BLaER1 treated with 17β-estradiol and CSF1 and Interleukin-3, amounts not matched to agents 10 nM and 100 nM (cell line): ENCODE data around the gene MSI2.
A peak's percentile ranks its signal among the peaks of the same experiment; 100 is the strongest.

Experiments
- H3K27ac ChIP-seq, 11 experiments: shearing (Covaris generic); formaldehyde crosslinking; 2 replicates each; pipeline ENCODE4 v1.8.1; 2022
- H3K27me3 ChIP-seq, 11 experiments: shearing (Covaris generic); formaldehyde crosslinking; 2 replicates each; pipeline ENCODE4 v1.8.1; 2022
- H3K36me3 ChIP-seq, 11 experiments: shearing (Covaris generic); formaldehyde crosslinking; 2 replicates each; pipeline ENCODE4 v1.8.1; 2022
- H3K4me1 ChIP-seq, 10 experiments: shearing (Covaris generic); formaldehyde crosslinking; 2 replicates each; pipeline ENCODE4 v1.8.1; 2022
- H3K4me2 ChIP-seq, 11 experiments: shearing (Covaris generic); formaldehyde crosslinking; 2 replicates each; pipeline ENCODE4 v1.8.1; 2022
- H3K4me3 ChIP-seq, 10 experiments: shearing (Covaris generic); formaldehyde crosslinking; 2 replicates each; pipeline ENCODE4 v1.8.1; 2022
- H3K9ac ChIP-seq, 11 experiments: shearing (Covaris generic); formaldehyde crosslinking; 2 replicates each; pipeline ENCODE4 v1.8.1; 2022
- H3K9me3 ChIP-seq, 11 experiments: shearing (Covaris generic); formaldehyde crosslinking; replicated peaks in 1 of 11; 2 replicates each; pipeline ENCODE4 v1.8.1; 2022
- H4K20me1 ChIP-seq, 11 experiments: shearing (Covaris generic); formaldehyde crosslinking; 2 replicates each; pipeline ENCODE4 v1.8.1; 2022
- Cebpa-rat ChIP-seq, 11 experiments: shearing (Covaris generic); IDR thresholded peaks; 2 replicates each; pipeline ENCODE4 v1.8.1; 2022

MSI2 gene

DNA sequence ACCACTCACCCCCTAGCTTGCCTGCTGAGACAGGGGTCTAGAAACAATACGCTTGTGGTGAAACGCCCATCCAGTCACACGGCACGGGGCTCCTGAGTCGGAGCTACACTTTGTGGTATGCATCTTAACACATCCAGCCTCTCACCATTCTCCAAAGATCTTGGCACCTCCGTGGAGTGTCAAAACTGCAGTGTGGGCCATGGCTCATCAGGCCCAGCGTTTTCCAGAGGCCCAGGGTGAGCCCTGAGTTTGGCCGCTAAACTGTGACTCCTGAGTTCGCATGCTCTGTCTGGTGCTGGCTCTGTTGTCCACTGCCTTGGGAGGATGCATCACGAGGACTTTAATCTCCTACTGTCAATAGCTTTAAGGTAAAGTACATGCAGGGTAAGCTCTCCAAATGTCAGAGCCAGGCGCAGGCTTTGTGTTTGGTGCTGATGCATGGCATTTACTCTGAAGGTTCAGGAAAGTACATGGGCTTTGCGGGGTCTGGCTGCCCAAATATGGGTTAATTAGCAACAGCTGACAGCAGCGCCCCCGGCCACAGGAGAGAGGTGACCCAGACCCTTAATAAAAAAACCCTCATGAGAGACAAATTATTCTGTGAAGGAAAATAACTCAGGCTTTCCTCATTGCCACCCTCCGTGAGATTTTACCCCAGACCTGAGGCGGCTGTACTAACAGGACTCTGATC, 370.3 kb downstream of the MSI2 start:
- Histone ChIP-seq H3K9me3 (no peaks in the 10 kb centered on the region), H3K4me1 (peaks cover 47 to 63% (median 57%) of the 10 kb centered on the region in 10 experiments), H3K27ac (peak overlapping the region in 4 of 11 experiments; percentile 2 to 15 (median 10); a peak in 2 of 22 replicates), H3K4me3 (no peak overlapping the region), H3K36me3 (peaks cover 0 to 100% (median 91%) of the 10 kb centered on the region in 11 experiments; a peak in 17 of 22 replicates), H3K4me2 (peak overlapping the region in 1 of 11 experiments; percentile 10; a peak in 1 of 22 replicates), H3K9ac (peak overlapping the region in 1 of 11 experiments; percentile 3; a peak in 1 of 22 replicates), H4K20me1 (peaks cover 0 to 32% (median 0%) of the 10 kb centered on the region in 11 experiments; a peak in 4 of 22 replicates), H3K27me3 (no peaks in the 10 kb centered on the region)
- no peak for TF ChIP-seq Cebpa-rat (IDR thresholded peaks at IDR 0.05)

DNA sequence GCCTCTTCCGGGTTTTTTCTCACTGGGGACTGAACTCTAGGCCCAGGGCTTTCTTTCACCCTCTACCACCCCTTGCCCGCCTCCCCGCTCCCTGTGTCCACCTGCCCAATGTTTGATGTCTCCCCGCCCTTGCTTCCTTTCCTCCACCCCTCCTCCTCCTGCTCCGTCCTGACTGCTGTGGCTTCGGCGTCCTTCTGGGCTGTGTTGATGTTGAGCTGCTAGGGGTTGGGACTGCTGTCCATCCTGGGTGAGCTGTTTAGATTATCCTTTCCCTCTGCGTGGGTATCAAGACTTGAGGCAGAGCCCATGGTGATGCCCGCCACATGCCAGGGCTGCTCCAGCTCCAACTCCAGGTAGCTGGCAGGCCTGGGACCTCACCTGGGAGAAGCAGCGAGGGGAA, 371.3 kb downstream of the MSI2 start:
- peaks cover 44 to 61% (median 52%) of the 10 kb centered on the region in 10 experiments for H3K4me1 ChIP-seq

DNA sequence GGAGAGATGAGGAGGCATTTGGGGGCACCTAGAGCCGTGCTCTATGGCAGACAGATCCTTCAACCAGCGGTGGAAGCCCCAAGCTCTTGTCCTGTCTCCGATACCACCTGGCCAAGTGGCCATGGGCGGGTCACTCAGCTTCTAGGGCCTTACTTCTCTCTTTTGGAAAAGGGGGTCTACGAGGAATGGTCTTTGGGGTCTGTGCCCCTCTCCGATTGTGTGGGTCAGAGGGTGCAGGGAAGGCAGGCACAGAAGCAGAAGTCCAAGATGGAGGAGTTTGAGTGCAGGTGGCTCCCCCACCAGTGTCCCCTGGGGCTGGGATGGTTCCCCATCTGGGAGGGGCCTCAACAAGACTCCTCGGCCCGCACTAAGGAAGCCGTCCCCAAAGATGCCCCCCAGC, 372.1 kb downstream of the MSI2 start:
- Histone ChIP-seq H3K4me2 (peak overlapping the region; percentile 49 to 72 (median 56); a peak in 21 of 22 replicates), H3K9ac (peak overlapping the region in 2 of 11 experiments; percentile 5 to 23; a peak in 1 of 22 replicates), H3K4me3 (no peak overlapping the region), H3K4me1 (peaks cover 36 to 59% (median 46%) of the 10 kb centered on the region in 10 experiments), H4K20me1 (peaks cover 0 to 30% (median 0%) of the 10 kb centered on the region in 11 experiments; a peak in 4 of 22 replicates), H3K36me3 (peaks cover 5 to 100% (median 99%) of the 10 kb centered on the region in 11 experiments; a peak in 19 of 22 replicates), H3K27ac (peak overlapping the region in 9 of 11 experiments; percentile 5 to 71 (median 45); a peak in 13 of 22 replicates), H3K9me3 (no peaks in the 10 kb centered on the region; a peak in 1 of 22 replicates), H3K27me3 (no peaks in the 10 kb centered on the region)
- TF ChIP-seq Cebpa-rat (IDR thresholded peaks at IDR 0.05): no peak

More for the DNA sequence above, 371.3 kb downstream of the MSI2 start:
- H3K4me3 ChIP-seq: no peak overlapping the region
- H3K9me3 ChIP-seq: no peaks in the 10 kb centered on the region
- peak overlapping the region in 9 of 11 experiments; percentile 49 to 72 (median 59); a peak in 16 of 22 replicates for H3K4me2 ChIP-seq
- H3K9ac ChIP-seq: no peak overlapping the region
- H3K36me3 ChIP-seq: peaks cover 0 to 100% (median 97%) of the 10 kb centered on the region in 11 experiments; a peak in 18 of 22 replicates
- peak overlapping the region in 5 of 11 experiments; percentile 15 to 71 (median 44); a peak in 5 of 22 replicates for H3K27ac ChIP-seq
- peaks cover 0 to 32% (median 0%) of the 10 kb centered on the region in 11 experiments; a peak in 4 of 22 replicates for H4K20me1 ChIP-seq
- no peak for TF ChIP-seq Cebpa-rat (IDR thresholded peaks at IDR 0.05)
- H3K27me3 ChIP-seq: no peaks in the 10 kb centered on the region

DNA sequence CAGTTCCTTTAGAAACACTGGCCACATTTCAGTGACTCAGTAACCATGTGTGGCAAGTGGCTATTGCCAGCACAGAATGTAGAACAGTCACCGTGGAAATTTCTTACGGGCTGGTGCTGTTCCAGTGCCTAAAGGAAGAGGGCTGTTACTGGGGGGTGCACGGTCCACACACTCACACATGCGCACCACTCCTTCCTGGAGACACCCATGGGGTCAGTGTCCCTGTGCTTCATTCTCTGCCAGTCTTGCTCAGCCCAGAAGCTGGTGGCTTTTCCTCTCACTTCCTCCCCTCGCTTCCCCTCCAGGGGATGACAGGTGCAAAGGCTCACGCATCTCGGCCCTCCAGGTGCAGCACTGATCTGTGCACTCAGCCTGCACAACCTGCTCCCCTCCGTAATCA, 373.1 kb downstream of the MSI2 start:
- peak overlapping the region in 7 of 11 experiments; percentile 5 to 71 (median 49); a peak in 10 of 22 replicates for H3K27ac ChIP-seq
- peak overlapping the region in 1 of 11 experiments; percentile 36; a peak in 1 of 22 replicates for H3K9ac ChIP-seq
- H3K36me3 ChIP-seq: peaks cover 6 to 100% (median 99%) of the 10 kb centered on the region in 11 experiments; a peak in 19 of 22 replicates
- H3K9me3 ChIP-seq: peaks cover 0 to 9% (median 0%) of the 10 kb centered on the region in 11 experiments; a peak in 5 of 22 replicates
- peak overlapping the region in 10 of 11 experiments; percentile 49 to 72 (median 56); a peak in 17 of 22 replicates for H3K4me2 ChIP-seq
- no peak overlapping the region for H3K4me3 ChIP-seq
- H3K4me1 ChIP-seq: peaks cover 32 to 52% (median 37%) of the 10 kb centered on the region in 10 experiments
- no peak for TF ChIP-seq Cebpa-rat (IDR thresholded peaks at IDR 0.05)
- H4K20me1 ChIP-seq: peaks cover 0 to 20% (median 0%) of the 10 kb centered on the region in 11 experiments; a peak in 4 of 22 replicates
- H3K27me3 ChIP-seq: no peaks in the 10 kb centered on the region

DNA sequence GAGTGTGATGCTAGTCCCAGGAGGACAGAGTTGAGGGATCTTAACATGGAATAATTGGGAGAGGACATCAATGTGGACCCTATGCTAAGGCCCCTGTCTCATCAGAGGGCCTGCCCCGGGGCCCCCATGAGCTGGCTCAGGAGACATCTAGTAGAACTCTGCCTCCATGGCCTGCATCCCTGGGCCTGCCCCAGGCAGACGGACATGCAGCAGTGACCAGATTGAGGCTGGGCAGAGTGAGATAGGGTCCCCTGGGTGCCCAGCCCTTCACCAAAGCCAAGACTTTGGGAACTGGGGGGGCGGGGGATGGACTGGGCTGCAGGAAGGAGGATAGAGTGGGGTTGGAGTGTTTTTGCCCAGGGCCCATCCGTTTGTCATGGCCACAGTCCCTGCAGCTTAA, 373.6 kb downstream of the MSI2 start:
- Histone ChIP-seq H3K4me1 (peaks cover 28 to 48% (median 37%) of the 10 kb centered on the region in 10 experiments), H3K27me3 (no peaks in the 10 kb centered on the region), H3K27ac (peak overlapping the region in 7 of 11 experiments; percentile 5 to 71 (median 49); a peak in 6 of 22 replicates), H3K4me2 (peak overlapping the region in 7 of 11 experiments; percentile 53 to 70 (median 55); a peak in 9 of 22 replicates), H3K4me3 (no peak overlapping the region), H3K36me3 (peaks cover 6 to 100% (median 99%) of the 10 kb centered on the region in 11 experiments; a peak in 19 of 22 replicates), H3K9ac (peak overlapping the region in 1 of 11 experiments; percentile 34; a peak in 1 of 22 replicates), H4K20me1 (peaks cover 0 to 17% (median 0%) of the 10 kb centered on the region in 11 experiments; a peak in 3 of 22 replicates), H3K9me3 (peaks cover 0 to 13% (median 0%) of the 10 kb centered on the region in 11 experiments; a peak in 5 of 22 replicates)
- TF ChIP-seq Cebpa-rat (IDR thresholded peaks at IDR 0.05): no peak

DNA sequence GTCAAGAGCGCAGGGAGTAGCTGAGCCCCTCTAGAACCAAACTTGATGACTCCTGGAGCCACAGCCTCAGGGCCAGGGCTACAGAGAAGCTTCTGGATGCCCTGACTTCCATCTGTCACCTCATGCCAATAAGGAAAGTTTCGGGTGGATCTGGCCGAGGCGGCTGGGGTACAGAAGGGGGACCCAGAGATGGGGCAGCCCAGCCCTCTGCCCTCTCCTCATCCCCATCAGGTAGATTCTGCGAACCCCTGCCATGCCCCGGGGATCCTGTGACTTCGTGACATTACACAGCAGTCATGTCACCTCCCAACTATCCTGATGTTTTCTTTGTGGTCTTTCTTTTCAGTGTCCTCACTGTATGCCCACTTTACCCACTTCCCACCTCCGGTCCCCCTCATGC, 374.4 kb downstream of the MSI2 start:
- Histone ChIP-seq H3K27me3 (no peaks in the 10 kb centered on the region), H3K4me3 (no peak overlapping the region), H3K4me1 (peaks cover 34 to 46% (median 38%) of the 10 kb centered on the region in 10 experiments), H3K9ac (no peak overlapping the region), H3K36me3 (peaks cover 6 to 100% (median 97%) of the 10 kb centered on the region in 11 experiments; a peak in 19 of 22 replicates), H3K4me2 (no peak overlapping the region), H3K9me3 (peaks cover 0 to 14% (median 0%) of the 10 kb centered on the region in 11 experiments; a peak in 5 of 22 replicates), H3K27ac (peak overlapping the region in 1 of 11 experiments; percentile 30; a peak in 3 of 22 replicates), H4K20me1 (peaks cover 0 to 14% (median 0%) of the 10 kb centered on the region in 11 experiments; a peak in 3 of 22 replicates)
- no peak for TF ChIP-seq Cebpa-rat (IDR thresholded peaks at IDR 0.05)

DNA sequence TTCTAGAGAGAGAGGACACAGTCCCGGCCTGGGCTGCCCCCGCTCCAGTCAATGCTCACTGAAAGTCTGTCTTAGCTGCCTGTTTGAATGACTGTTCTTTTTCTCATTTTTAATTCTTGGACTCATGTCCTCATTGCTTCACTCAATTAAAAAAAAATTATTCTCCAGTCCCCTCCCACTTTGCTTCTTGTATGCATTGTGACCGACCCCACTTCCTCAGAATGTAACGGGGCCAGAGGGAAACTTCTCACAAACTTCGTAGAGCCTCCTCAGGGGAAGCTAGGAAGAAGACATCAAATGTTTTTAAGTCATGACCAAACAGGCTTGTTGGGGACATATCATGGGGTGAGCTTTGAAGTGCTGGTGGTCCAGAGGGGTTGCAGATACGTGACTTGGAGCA, 375.5 kb downstream of the MSI2 start:
- peaks cover 0 to 14% (median 0%) of the 10 kb centered on the region in 11 experiments; a peak in 5 of 22 replicates for H3K9me3 ChIP-seq
- peak overlapping the region in 1 of 11 experiments; percentile 9; a peak in 2 of 22 replicates for H3K4me2 ChIP-seq
- H3K27ac ChIP-seq: no peak overlapping the region; a peak in 1 of 22 replicates
- H3K27me3 ChIP-seq: no peaks in the 10 kb centered on the region
- H4K20me1 ChIP-seq: peaks cover 0 to 13% (median 0%) of the 10 kb centered on the region in 11 experiments; a peak in 3 of 22 replicates
- H3K36me3 ChIP-seq: peaks cover 6 to 100% (median 95%) of the 10 kb centered on the region in 11 experiments; a peak in 19 of 22 replicates
- no peak for TF ChIP-seq Cebpa-rat (IDR thresholded peaks at IDR 0.05)
- H3K4me3 ChIP-seq: no peak overlapping the region
- H3K9ac ChIP-seq: no peak overlapping the region
- H3K4me1 ChIP-seq: peaks cover 30 to 46% (median 38%) of the 10 kb centered on the region in 10 experiments

DNA sequence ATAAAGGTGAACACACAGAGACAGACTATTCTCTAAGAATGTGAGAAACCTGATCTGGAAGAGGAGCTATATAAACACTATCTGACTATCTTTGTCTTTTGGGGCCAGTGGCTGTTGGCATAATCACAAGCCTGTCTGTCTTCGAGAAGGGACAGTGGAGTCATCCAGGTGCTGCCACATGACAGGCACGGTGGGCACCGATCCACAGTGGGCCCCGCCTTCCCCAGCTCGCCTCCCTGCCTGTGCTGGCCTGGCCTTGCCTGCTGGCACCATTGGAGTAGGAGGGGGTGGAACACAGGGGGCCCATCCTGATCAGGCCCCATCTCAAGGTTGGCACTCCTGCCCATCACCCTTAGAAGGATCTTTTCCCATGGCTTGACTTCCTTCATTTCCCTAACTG, 376.0 kb downstream of the MSI2 start:
- Histone ChIP-seq H3K4me2 (peak overlapping the region in 1 of 11 experiments; percentile 9; a peak in 2 of 22 replicates), H3K4me3 (no peak overlapping the region), H4K20me1 (peaks cover 0 to 15% (median 0%) of the 10 kb centered on the region in 11 experiments; a peak in 3 of 22 replicates), H3K36me3 (peaks cover 6 to 100% (median 94%) of the 10 kb centered on the region in 11 experiments; a peak in 19 of 22 replicates), H3K4me1 (peaks cover 26 to 46% (median 36%) of the 10 kb centered on the region in 10 experiments), H3K27ac (no peak overlapping the region), H3K9me3 (peaks cover 0 to 14% (median 0%) of the 10 kb centered on the region in 11 experiments; a peak in 5 of 22 replicates), H3K27me3 (no peaks in the 10 kb centered on the region), H3K9ac (no peak overlapping the region)
- TF ChIP-seq Cebpa-rat (IDR thresholded peaks at IDR 0.05): no peak
